ENCODE results near the gene SLC38A1.

The SLC38A1 gene

DNA sequence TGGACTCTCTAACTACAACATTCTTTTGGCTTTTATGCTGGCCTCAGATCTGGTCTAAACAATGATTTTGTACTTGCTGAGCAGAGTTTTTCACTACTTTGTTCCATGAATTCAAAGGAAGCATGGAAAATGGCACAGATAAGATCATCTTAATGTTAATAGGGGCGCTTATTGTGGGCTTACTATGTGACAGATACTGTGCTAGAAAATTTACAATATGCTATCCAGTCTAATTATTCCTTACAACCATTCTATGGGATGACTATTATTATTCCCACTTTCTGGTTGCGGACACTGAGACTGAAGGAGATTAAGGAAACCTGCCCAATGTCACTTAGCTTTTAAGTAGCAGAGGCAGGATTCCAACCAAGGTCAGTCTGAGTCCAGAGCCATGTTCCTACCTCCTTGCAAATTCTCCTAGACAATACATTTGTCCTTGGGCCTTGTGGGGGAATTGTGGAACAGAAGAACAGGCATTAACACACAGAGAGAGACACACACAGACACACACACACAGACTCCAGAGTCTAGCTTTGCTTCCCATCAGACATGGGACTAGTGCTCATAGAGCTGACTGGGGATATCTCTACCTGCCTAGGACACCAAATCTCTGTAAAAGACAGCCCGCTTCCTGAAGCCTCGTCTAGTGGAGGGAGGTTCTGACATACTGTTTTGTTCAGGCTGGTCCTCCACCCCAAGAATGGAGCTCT lies 107.7 kb downstream of the SLC38A1 start:
- DNase-seq, result no peak

DNA sequence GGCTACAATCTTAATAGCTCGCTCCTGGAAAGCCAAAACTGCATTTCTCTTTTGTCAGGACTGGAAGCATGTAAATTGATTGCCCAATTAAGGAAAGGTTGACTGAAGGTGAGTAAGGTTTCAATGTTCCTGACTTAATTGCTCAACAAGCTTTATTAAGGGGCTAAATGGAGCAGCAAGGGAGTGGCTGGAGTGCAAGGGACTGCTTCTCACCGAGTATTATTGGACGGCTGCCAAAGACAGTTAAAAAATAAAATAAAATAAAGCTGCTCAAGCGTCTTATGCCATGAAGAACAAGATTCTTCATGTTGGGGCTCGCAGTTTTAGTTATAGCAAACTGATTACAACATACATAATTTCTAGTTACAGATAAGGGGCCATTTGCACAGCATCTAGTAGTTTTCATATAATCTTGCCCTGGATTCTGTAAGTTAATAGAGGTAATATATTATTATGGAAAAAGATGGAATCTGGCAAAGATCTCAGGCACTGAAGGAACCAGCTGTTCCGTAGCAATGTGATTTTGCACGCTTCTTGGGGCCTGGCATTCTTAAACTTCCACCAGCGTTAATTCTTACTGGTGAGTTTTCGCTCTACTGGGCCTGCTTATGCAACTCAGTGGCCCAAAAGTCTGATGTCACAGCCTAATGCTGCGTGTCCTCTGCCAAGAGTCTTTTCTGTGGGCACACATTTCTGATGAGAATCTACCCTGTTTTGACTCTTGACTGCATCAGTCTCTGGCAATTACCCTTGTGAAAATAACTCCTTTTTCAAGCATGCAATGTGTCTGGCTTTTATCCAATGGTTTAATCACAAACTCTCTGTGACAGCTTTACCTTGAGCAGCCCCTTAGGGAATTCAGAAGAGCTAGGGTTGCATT lies 108.5 kb downstream of the SLC38A1 start:
- no peak for DNase-seq

DNA sequence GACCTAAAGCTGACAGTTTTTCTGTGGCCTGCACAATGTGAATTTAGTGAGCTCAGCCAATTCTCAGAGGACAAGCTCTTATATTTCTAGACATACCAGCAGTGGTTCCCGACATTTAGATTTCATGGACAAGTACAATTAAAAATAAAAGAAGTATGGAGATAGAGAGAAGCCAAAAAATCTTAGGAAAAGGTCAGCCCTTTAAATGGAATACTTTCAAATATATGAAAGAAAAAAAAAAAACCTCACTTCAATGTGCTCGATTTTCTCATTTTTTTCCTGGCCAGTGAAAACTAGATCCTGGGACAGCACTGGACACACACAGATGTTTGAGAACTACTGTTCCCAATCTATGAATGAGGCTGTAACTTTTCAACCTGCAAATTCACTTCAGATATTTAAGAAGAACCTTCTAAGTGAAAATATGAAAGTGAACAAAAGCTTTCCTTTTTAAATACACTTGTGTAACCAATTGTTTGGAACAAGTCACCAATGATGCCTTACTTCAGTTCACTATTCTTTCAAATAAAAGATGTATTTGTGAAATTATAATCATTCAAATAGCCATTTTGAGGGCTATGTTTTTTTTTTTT lies 109.4 kb downstream of the SLC38A1 start:
- DNase-seq, result no peak

DNA sequence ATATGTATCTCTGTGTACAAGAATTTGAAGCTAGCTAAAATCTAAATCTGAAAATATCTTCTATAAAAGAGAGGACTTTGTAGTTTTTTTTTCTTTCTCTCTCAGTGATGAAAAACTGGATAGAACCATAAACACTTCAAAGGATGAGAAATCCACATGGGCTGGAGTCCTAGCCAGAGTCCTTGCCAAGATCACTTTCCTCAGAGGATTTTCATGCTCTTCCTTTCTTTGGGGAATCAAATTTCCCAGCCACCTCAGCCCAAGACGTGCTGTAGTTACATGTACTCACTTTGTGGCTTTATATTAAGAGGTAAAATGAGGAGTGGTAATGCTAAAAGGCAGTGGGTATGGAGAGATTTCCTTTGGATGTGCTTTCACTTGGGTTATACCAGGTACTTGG lies 110.3 kb downstream of the SLC38A1 start:
- no peak for DNase-seq

DNA sequence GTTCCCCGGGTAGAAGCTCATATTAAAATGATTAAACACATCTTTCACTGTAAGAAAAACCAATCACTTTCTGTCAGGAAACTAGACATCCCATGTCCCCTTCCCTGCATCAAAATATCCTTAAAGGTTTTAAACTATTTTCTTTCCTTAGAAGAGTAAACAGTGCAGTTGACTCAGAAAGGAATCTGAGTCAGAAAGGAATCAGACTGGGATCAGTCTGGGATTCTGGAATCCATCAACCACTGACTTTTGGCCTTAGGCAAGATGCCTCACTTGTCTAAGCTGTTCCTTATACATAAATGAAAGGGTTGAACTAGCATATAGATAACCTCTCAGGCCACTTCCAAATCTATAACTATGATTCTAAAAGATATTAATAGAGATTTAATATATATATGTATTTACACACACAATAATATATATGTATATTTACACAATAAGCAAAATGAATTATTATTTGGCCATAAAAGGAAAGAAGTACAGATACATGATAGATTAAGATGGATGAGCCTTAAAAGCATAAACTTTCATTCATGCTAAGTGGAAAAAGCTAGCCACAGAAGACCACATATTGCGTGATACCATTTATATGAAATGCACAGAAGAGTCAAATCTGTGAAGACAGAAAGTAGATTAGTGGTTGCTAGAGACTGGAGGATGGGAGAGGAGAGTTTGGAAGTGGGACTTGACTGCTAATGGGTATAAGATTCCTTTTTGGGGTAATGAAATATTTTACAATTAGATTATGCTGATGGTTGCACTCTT lies 114.4 kb downstream of the SLC38A1 start:
- DNase-seq, result no peak

DNA sequence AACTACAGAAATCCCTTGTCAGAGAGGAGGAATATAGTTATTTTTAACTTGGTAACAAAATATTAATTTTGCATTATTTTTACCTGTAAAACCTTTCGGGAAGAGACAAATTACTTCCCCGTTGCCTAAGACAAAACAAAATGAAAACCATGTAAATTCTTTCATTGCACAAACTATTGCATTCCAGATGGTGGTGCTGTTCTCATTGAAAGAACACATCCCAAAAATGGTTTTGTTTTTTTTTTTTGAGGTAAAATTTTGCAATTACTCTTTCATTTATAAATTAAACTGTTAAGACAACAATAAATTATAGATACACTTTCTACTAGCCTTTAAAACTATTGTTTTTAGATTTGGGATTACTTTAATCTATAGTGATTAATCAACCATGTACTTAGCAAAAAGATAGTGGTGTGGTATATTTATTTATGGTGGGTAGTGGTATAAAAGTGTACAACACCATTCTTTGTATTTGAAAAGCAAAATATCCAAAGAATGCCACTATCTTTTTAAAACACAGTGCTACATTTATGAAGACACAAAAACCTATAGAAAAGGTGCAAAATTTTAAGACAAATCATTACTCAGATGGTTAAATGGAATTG lies 115.5 kb downstream of the SLC38A1 start:
- DNase-seq, result no peak

DNA sequence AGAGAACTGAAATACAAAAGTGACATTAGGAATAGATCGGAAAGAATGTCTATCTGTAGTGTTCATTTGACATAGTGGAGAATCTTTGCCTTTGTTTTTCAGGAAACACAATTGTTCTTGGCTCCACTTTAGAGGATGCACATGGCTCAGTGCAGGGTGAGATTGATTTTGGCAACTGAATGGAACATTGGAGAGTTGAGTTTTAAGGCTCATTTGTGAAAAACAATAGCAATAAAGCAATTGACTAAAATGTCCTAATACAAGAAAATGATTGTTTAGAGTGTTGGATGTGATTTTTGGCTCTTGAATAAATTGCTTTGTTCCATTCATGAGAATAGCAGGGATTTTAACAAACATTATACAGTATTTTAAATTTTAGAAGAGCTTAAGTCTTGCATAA lies 116.4 kb downstream of the SLC38A1 start:
- DNase-seq, result no peak

DNA sequence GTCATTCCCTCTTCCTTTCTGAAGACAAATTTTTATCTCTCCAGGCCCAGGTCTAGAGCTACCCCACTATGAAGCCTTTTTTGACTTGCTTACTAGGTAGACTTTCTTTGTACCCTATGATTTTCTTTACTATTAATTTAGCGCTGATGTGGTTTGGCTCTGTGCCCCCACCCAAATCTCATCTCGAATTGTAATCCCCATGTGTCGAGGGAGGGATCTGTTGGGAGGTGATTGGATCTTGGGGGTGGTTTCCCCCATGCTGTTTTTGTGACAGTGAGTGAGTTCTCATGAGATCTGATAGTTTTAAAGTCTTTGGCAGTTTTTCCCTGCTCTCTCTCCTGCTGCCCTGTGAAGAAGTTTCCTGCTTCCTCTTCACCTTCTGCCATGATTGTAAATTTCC lies 118.1 kb downstream of the SLC38A1 start:
- no peak for DNase-seq

DNA sequence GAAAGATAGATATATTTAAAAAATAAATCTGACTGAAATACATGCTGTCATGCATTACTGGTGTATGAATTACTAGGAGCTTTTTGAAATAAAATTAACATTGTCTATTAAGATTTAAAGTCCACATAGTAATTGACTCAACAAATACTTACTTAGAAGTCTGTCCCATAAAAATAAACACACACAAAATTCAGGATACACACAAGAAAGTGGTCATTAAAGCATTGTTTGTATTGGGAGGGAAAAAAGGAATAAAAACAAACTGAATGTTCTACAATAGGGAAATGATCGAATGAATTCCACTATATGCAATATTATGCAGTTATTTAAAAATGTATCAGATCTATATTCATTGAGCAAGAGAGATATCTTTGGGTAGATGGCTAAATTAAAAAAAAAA lies 118.9 kb downstream of the SLC38A1 start:
- DNase-seq, result no peak

DNA sequence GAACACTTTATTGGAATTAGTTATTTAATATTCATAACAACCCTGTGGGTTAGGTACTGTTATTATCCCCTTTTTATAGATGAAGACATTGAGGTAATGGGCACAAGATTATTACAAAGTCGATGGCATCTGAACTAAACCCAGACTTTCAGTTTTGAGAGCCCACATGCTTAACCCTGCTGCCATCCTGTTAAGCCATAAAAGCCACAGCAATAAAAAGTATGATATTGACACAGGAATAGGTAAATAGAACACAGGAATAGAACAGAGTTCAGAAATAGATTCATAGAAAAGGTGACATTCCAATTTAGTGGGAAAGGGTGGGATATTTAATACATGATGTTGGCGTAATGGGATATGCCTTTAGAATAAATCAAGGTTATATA lies 119.8 kb downstream of the SLC38A1 start:
- no peak for DNase-seq

DNA sequence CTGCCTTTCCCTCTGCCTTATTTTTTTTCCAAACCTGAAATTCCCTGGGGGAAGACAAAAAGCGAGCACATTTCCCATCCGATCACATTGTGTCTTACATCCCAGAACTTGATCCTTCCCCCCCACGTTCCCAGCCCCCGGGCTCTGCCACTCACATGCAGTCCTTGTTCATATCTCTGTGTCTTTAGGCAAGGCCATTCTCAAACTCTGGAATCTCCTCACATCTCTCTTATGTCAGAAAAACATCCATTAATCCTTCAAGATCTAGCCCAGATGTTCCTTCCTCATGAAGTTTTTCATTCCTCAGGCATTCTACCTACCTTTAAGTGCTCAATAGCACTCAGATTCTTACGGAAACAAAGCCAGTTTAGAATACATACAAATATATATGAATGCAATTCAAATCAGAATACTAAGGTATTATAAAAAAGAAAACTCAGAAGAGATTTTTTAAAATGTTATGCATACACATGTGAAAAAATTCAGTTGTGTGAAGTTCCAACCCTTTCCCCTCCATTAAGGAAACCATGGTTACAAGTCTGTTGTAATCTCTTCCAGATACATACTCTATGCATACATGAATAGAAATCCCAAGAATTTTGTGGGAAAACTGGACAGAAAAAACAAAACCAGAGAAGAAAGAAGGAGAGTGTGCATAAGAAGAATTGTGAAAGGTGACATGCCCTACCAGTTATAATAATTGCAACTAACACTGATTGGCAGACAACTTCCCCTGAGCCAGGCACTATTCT lies 120.3 kb downstream of the SLC38A1 start:
- DNase-seq, result no peak

DNA sequence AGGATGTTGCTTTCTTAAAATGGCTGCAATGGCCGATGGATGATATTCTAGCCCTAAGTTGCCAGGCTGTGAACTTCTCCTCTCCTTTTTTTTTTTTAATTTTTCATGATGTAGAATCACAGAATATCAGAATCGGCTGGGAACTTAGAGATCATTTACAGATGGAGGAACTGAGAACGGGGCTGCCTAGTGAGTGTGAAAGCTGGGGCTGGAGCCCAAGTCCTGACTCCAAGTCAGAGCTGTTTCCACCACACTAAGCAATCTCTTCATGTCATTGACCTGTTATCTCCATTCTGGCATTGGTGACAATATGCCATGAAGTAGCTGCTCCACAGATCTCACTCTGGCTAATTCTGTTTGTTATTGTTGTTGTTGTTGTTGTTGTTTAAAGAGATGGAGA lies 121.7 kb downstream of the SLC38A1 start:
- DNase-seq, result no peak

DNA sequence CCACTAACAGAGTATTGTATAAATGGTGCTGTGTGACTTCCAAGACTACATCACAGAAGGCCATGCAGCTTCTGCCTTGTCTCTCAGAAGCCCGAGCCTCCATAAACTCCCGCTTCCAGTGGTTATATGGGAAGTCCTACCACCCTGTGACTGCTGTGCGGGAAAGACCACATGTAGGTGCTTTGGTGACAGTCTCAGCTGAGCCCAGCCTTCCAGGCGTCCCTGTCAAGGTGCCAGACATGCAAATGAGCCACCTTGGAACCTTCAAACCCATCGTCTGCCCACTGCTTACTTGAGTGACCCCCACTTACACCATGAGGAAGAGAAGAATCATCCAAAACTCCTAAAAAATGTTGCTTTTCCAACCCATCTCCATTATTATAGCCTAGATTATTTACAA lies 123.0 kb downstream of the SLC38A1 start:
- DNase-seq, result no peak

DNA sequence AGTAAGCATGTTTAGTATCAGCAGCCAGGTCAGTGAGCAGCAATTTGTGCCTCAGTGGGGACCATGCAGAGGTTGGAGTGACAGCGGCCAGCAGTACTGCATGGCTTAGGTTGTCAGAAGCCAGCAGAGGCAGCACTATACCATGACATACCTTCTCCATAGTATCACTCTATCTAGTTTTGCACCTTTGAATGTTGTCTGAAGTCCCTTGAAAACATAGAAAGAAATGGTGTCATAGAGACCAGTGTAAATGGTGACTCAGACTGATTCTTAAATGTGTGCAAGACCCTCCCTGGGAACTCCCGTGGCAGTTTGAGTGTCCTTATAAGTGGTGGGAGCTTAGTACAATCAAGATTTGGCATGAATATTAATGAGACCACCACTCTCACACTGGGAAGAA lies 124.4 kb downstream of the SLC38A1 start:
- DNase-seq, result no peak

DNA sequence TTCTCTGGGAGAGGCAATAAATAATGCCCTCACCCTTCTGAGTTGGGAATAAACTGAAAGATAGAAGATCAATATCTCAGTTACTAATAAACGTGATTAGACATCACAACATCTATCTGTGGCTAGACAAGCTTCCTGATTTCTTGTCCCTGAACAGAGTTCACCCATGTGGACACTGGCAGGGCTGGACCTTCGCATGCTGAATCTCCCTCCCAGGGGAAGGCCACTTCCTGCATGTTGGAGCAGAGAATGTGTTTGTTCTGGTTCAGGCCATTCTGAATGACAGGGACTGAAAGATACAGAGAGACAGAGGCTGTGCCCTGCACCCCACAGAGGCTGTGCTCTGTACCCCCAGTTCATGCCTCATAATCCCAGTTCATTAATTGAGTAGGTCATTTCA lies 132.6 kb downstream of the SLC38A1 start:
- no peak for DNase-seq

DNA sequence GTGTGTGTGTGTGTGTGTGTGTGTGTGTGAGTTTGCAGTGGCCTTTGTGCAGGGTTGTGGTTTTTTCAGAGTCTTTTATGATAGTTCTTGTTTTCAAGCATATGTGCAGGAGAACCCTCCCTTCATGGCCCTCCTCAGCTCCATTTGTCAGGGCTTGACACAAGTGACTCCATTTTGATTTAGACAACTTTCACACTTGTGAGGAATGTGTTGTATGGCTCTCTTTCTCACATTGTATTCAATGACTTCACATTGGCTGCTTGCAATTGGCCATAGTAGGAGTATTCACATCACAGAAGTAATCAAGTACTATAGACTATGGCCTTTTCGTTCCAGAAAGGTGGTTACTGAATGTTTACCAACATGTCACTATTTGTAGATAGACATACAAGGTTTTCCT lies 133.1 kb downstream of the SLC38A1 start:
- no peak for DNase-seq

DNA sequence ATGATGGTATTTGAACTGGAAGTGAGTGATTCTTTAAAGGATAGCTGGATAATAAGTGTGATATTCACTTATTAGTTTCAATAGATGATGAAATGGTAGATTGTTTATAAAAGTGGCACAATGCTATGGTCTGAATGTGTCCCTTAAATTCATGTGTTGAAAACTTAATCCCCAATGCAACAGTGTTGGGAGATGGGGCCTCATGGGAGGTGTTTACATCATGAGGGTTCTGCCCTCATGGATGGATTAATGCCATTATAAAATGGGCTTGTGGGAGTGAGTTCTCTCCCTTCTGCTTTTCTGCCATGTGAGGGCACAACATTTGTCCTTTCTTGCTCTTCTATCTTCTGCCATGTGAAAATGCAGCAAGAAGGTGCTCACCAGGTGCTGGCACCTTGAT lies 134.0 kb downstream of the SLC38A1 start:
- DNase-seq, result no peak

DNA sequence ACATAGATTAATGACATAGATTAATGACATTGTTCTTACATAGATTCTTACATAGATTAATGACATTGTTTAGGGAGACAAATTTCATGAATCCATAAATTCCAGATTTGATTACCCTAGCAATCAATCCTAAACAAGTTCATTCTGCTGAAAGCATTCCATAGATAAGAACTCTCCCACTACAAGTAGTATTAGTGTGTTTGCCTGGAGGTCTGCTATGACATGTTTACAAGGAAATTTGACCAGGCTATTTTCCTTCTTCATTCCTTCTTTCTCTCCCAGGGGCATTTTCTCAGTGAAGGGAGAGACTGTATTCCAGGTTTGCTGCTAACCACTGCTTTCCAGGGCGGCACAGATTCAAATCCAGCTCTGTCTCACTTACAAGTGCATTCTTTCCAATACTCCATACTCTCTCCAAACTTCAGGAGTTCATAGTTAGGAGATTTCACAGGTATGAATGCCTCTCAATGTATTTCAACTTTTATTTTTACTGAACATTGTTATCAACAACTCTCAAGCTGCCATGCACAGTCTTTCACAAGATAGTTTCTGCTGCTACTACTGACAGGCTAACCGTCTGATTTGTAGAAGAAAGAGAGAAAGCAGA lies 134.5 kb downstream of the SLC38A1 start:
- DNase-seq, result no peak

DNA sequence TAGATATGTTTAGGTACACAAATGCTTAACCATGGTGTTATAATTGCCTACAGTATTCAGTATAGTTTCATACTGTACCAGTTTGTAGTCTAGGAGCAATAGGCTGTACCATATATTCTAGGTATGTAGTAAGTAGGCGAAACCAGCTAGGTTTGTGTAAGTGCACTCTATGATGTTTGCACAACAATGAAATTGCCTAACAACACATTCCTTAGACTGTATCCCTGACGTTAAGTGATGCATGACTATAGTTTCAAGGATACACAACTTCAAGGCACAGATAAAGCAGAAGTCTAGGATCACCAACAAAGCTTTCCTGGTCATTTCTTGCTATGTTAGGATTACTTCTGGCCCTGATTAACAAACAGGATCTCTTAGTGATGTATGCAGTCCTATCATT lies 135.1 kb downstream of the SLC38A1 start:
- DNase-seq, result no peak
